ENCODE measurements around the gene SLC8B1.

Gene SLC8B1

DNA sequence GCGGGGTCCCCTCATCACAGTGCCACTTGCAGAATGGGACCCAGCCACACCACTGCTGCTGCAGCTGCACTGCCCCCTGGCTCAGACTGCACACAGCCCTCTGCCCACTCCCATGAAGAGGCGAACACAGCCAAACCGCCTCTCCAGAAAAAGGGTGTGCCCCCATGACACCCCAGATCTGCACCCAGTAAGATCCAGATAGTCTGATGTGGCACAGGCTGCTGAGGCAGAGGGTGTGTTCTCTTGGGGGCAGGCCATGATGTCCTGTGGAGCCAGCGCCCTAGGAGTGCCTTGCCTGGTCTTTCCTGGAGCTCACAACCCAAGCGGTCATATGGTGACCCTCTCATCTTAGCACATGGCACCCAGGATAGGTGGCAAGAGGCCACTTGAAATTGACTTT, 44.4 kb downstream of the SLC8B1 start:
- Histone ChIP-seq H2AFZ (ENCODE audit: low read depth, low read length) (no peak overlapping the region), H3K9me3 (ENCODE audit: control insufficient read depth, low read length) (no peaks in the 10 kb centered on the region), H2BK12ac (ENCODE audit: low read length in 2 of 2) (no peak overlapping the region), H3K9ac (ENCODE audit: low read length) (no peak overlapping the region), H3K4me1 (ENCODE audit: control insufficient read depth, insufficient read depth, low read depth, low read length) (peaks cover 10% of the 10 kb centered on the region), H3K4ac (ENCODE audit: low read depth in 1 of 2, low read length in 2 of 2) (no peak overlapping the region), H3K18ac (ENCODE audit: low read depth in 1 of 2, low read length in 2 of 2) (no peak overlapping the region), H2BK15ac (ENCODE audit: low read depth, poor library complexity, severe bottlenecking) (no peak overlapping the region), H3K36me3 (ENCODE audit: control insufficient read depth in 1 of 2, insufficient read depth in 2 of 2, low read depth in 1 of 2, low read length in 2 of 2) (peaks cover 74 to 89% of the 10 kb centered on the region in 2 experiments), H4K8ac (ENCODE audit: low read length) (no peak overlapping the region), H2BK5ac (ENCODE audit: low read depth, low read length, poor library complexity, severe bottlenecking) (no peak overlapping the region), H4K91ac (ENCODE audit: low read length) (no peak overlapping the region), H2AK5ac (ENCODE audit: low read length, severe bottlenecking) (no peak overlapping the region), H3K27ac (ENCODE audit: low read length, poor library complexity, severe bottlenecking) (no peak overlapping the region), H3K27me3 (ENCODE audit: control insufficient read depth in 1 of 2, insufficient read depth in 1 of 2, low read length in 2 of 2) (no peaks in the 10 kb centered on the region), H3K23ac (ENCODE audit: low read length in 2 of 2) (no peak overlapping the region), H3K4me3 (ENCODE audit: insufficient read depth in 1 of 2, low read depth in 1 of 2, low read length in 2 of 2) (no peak overlapping the region), H3K14ac (ENCODE audit: low read length in 2 of 2) (peak overlapping the region in 1 of 2 experiments; percentile 28), H3K4me2 (ENCODE audit: low read length, poor library complexity, severe bottlenecking) (no peak overlapping the region), H2BK120ac (ENCODE audit: low read depth, low read length) (no peak overlapping the region), H3K79me1 (replicated peaks; ENCODE audit: low read length, poor library complexity, severe bottlenecking) (peaks cover 1% of the 10 kb centered on the region)
- WGBS: 88% methylated on average over 3 of the region's 5 CpGs
- DNase-seq: no peak

- no peak for DNase-seq
- Histone ChIP-seq H4K91ac (ENCODE audit: low read length) (no peak overlapping the region), H3K27ac (ENCODE audit: low read length, poor library complexity, severe bottlenecking) (no peak overlapping the region), H3K27me3 (ENCODE audit: control insufficient read depth in 1 of 2, insufficient read depth in 1 of 2, low read length in 2 of 2) (no peaks in the 10 kb centered on the region), H3K23ac (ENCODE audit: low read length in 2 of 2) (no peak overlapping the region), H3K36me3 (ENCODE audit: control insufficient read depth in 1 of 2, insufficient read depth in 2 of 2, low read depth in 1 of 2, low read length in 2 of 2) (peaks cover 73 to 92% of the 10 kb centered on the region in 2 experiments), H3K18ac (ENCODE audit: low read depth in 1 of 2, low read length in 2 of 2) (no peak overlapping the region), H3K4me1 (ENCODE audit: control insufficient read depth, insufficient read depth, low read depth, low read length) (peaks cover 13% of the 10 kb centered on the region), H3K9me3 (ENCODE audit: control insufficient read depth, low read length) (no peaks in the 10 kb centered on the region), H3K4ac (ENCODE audit: low read depth in 1 of 2, low read length in 2 of 2) (no peak overlapping the region), H3K14ac (ENCODE audit: low read length in 2 of 2) (no peak overlapping the region), H3K4me2 (ENCODE audit: low read length, poor library complexity, severe bottlenecking) (no peak overlapping the region), H4K8ac (ENCODE audit: low read length) (no peak overlapping the region), H2BK15ac (ENCODE audit: low read depth, poor library complexity, severe bottlenecking) (no peak overlapping the region), H3K4me3 (ENCODE audit: insufficient read depth in 1 of 2, low read depth in 1 of 2, low read length in 2 of 2) (no peak overlapping the region), H2AFZ (ENCODE audit: low read depth, low read length) (no peak overlapping the region), H2AK5ac (ENCODE audit: low read length, severe bottlenecking) (no peak overlapping the region), H2BK120ac (ENCODE audit: low read depth, low read length) (no peak overlapping the region), H2BK12ac (ENCODE audit: low read length in 2 of 2) (no peak overlapping the region), H3K79me1 (replicated peaks; ENCODE audit: low read length, poor library complexity, severe bottlenecking) (peaks cover 1% of the 10 kb centered on the region), H2BK5ac (ENCODE audit: low read depth, low read length, poor library complexity, severe bottlenecking) (no peak overlapping the region), H3K9ac (ENCODE audit: low read length) (no peak overlapping the region)
- 97% methylated on average over 2 of the region's 2 CpGs for WGBS
Measured at GRCh38 chr12:113289361-113289760, 45.5 kb downstream of the SLC8B1 start.

DNA sequence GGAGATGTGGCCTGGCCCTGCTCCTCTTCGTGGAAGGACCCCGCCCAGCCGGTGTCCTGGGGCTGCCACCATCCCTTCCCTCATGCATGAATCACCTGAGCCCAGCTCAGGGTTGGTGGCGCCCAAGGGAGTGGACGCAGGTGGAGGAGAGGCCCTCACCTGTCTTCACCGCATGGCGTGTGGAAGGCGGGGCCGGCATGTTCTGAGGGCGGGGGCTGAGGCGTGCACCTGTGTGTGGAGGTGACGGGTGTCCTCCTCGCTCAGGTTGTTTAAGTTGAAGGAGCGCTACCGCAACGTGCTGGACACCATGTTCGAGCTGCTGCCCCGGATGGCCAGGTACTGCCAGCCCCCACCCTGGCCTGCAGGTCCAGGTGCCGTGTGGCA, 47.0 kb downstream of the SLC8B1 start:
- Histone ChIP-seq H2BK5ac (ENCODE audit: low read depth, low read length, poor library complexity, severe bottlenecking) (no peak overlapping the region), H3K4ac (ENCODE audit: low read depth in 1 of 2, low read length in 2 of 2) (no peak overlapping the region), H3K23ac (ENCODE audit: low read length in 2 of 2) (no peak overlapping the region), H3K27ac (ENCODE audit: low read length, poor library complexity, severe bottlenecking) (no peak overlapping the region), H3K18ac (ENCODE audit: low read depth in 1 of 2, low read length in 2 of 2) (no peak overlapping the region), H3K4me3 (ENCODE audit: insufficient read depth in 1 of 2, low read depth in 1 of 2, low read length in 2 of 2) (no peak overlapping the region), H3K36me3 (ENCODE audit: control insufficient read depth in 1 of 2, insufficient read depth in 2 of 2, low read depth in 1 of 2, low read length in 2 of 2) (peaks cover 72 to 83% of the 10 kb centered on the region in 2 experiments), H4K91ac (ENCODE audit: low read length) (no peak overlapping the region), H3K4me1 (ENCODE audit: control insufficient read depth, insufficient read depth, low read depth, low read length) (peaks cover 13% of the 10 kb centered on the region), H2AFZ (ENCODE audit: low read depth, low read length) (no peak overlapping the region), H4K8ac (ENCODE audit: low read length) (no peak overlapping the region), H3K14ac (ENCODE audit: low read length in 2 of 2) (no peak overlapping the region), H3K4me2 (ENCODE audit: low read length, poor library complexity, severe bottlenecking) (no peak overlapping the region), H2BK120ac (ENCODE audit: low read depth, low read length) (no peak overlapping the region), H2BK15ac (ENCODE audit: low read depth, poor library complexity, severe bottlenecking) (peak overlapping the region; percentile 80), H3K27me3 (ENCODE audit: control insufficient read depth in 1 of 2, insufficient read depth in 1 of 2, low read length in 2 of 2) (no peaks in the 10 kb centered on the region), H3K79me1 (replicated peaks; ENCODE audit: low read length, poor library complexity, severe bottlenecking) (peaks cover 1% of the 10 kb centered on the region), H3K9ac (ENCODE audit: low read length) (no peak overlapping the region), H2BK12ac (ENCODE audit: low read length in 2 of 2) (no peak overlapping the region), H3K9me3 (ENCODE audit: control insufficient read depth, low read length) (no peaks in the 10 kb centered on the region), H2AK5ac (ENCODE audit: low read length, severe bottlenecking) (no peak overlapping the region)
- no peak for DNase-seq
- 96% methylated on average over 19 of the region's 19 CpGs for WGBS

GRCh38 chr12:113287146-113287898, 47.6 kb downstream of the SLC8B1 start:
- H3K9me3 ChIP-seq (ENCODE audit: control insufficient read depth, low read length): no peaks in the 10 kb centered on the region
- H2BK15ac ChIP-seq (ENCODE audit: low read depth, poor library complexity, severe bottlenecking): peak overlapping the region; percentile 80
- no peak overlapping the region for H2BK5ac ChIP-seq (ENCODE audit: low read depth, low read length, poor library complexity, severe bottlenecking)
- WGBS: 97% methylated on average over 21 of the region's 21 CpGs
- no peak overlapping the region for H3K4me2 ChIP-seq (ENCODE audit: low read length, poor library complexity, severe bottlenecking)
- no peak overlapping the region for H3K27ac ChIP-seq (ENCODE audit: low read length, poor library complexity, severe bottlenecking)
- no peak overlapping the region for H4K8ac ChIP-seq (ENCODE audit: low read length)
- H3K27me3 ChIP-seq (ENCODE audit: control insufficient read depth in 1 of 2, insufficient read depth in 1 of 2, low read length in 2 of 2): no peaks in the 10 kb centered on the region
- no peak overlapping the region for H3K18ac ChIP-seq (ENCODE audit: low read depth in 1 of 2, low read length in 2 of 2)
- no peak overlapping the region for H3K14ac ChIP-seq (ENCODE audit: low read length in 2 of 2)
- no peak overlapping the region for H3K4me3 ChIP-seq (ENCODE audit: insufficient read depth in 1 of 2, low read depth in 1 of 2, low read length in 2 of 2)
- DNase-seq: no peak
- peaks cover 67 to 77% of the 10 kb centered on the region in 2 experiments for H3K36me3 ChIP-seq (ENCODE audit: control insufficient read depth in 1 of 2, insufficient read depth in 2 of 2, low read depth in 1 of 2, low read length in 2 of 2)
- no peak overlapping the region for H2BK12ac ChIP-seq (ENCODE audit: low read length in 2 of 2)
- no peak overlapping the region for H3K23ac ChIP-seq (ENCODE audit: low read length in 2 of 2)
- peaks cover 1% of the 10 kb centered on the region for H3K79me1 ChIP-seq (replicated peaks; ENCODE audit: low read length, poor library complexity, severe bottlenecking)
- no peak overlapping the region for H3K9ac ChIP-seq (ENCODE audit: low read length)
- no peak overlapping the region for H4K91ac ChIP-seq (ENCODE audit: low read length)
- no peak overlapping the region for H3K4ac ChIP-seq (ENCODE audit: low read depth in 1 of 2, low read length in 2 of 2)
- no peak overlapping the region for H2BK120ac ChIP-seq (ENCODE audit: low read depth, low read length)
- no peak overlapping the region for H2AK5ac ChIP-seq (ENCODE audit: low read length, severe bottlenecking)
- no peak overlapping the region for H2AFZ ChIP-seq (ENCODE audit: low read depth, low read length)
- H3K4me1 ChIP-seq (ENCODE audit: control insufficient read depth, insufficient read depth, low read depth, low read length): peaks cover 11% of the 10 kb centered on the region

Data from mesenchymal stem cell (in vitro differentiated cells and primary cell).